HFFc6 (cell line): Measurements from ENCODE around the gene MBD5. TPM values are rescaled to one million over a fixed set of nuclear protein-coding genes. Genes with fewer than 3 reads are reported as not detected.

Source experiments
- DNase-seq: peaks from one replicate; pipeline ENCODE4 v3.0.0-alpha.2; 2018
- H3K27ac Mint-ChIP-seq: 2 replicates; pipeline ENCODE4 v1.8.0; 2020; ENCODE audit warnings: mild to moderate bottlenecking, mixed read lengths
- H3K27me3 Mint-ChIP-seq: 2 replicates; pipeline ENCODE4 v1.8.0; 2021; ENCODE audit warnings: mild to moderate bottlenecking, moderate library complexity, mixed read lengths; ENCODE audit not compliant: insufficient read depth
- H3K36me3 Mint-ChIP-seq: 2 replicates; pipeline ENCODE4 v1.8.0; 2021; ENCODE audit warnings: low read depth, mixed read lengths
- H3K4me1 Mint-ChIP-seq: 2 replicates; pipeline ENCODE4 v1.8.0; 2020; ENCODE audit warnings: low read depth, mixed read lengths
- H3K4me3 Mint-ChIP-seq: 2 replicates; pipeline ENCODE4 v1.8.0; 2020; ENCODE audit warnings: mild to moderate bottlenecking, moderate library complexity, mixed read lengths
- H3K9me3 Mint-ChIP-seq: 2 replicates; pipeline ENCODE4 v1.8.0; 2020; ENCODE audit warnings: mild to moderate bottlenecking, mixed read lengths
- CTCF ChIP-seq: fragments of 200-600 bp; sonication (generic); IDR thresholded peaks from 2 replicates; pipeline ENCODE4 v1.5.0; 2021; ENCODE audit warnings: antibody characterized with exemption, mild to moderate bottlenecking
- total RNA-seq, 6 experiments: library from RNA; stranded (reverse); fragmentation: NEBNext Ultra II Directional; extraction: Animal tissue kit (Norgen Biotek cat#: 25700); gene quantifications; 2 replicates in 1 of 6; 3 replicates in 5 of 6; pipeline ENCODE4 v1.2.3, GENCODE V29; 2021

Gene MBD5
- total RNA-seq, 6 experiments from 2014 or later, result 29.1 to 41.0 (median 35.0) TPM

GRCh38 chr2:148207111-148207510, 186.2 kb downstream of the MBD5 start:
- no peaks in the 10 kb centered on the region for H3K36me3 Mint-ChIP-seq
- H3K27me3 Mint-ChIP-seq, result peaks cover 4% of the 10 kb centered on the region

GRCh38 chr2:148209603-148210002, 188.7 kb downstream of the MBD5 start:
- no peaks in the 10 kb centered on the region for H3K4me1 Mint-ChIP-seq

More at GRCh38 chr2:148207111-148207510, 186.2 kb downstream of the MBD5 start:
- Mint-ChIP-seq H3K27ac (no peak overlapping the region), H3K9me3 (no peaks in the 10 kb centered on the region), H3K4me1 (no peaks in the 10 kb centered on the region), H3K4me3 (no peak overlapping the region)
- TF ChIP-seq CTCF, result no peak
- DNase-seq, result no peak

GRCh38 chr2:148218326-148219075, 197.6 kb downstream of the MBD5 start:
- H3K36me3 Mint-ChIP-seq, result peaks cover 29% of the 10 kb centered on the region
- H3K4me1 Mint-ChIP-seq, result peaks cover 17% of the 10 kb centered on the region
- no peak for DNase-seq
- no peak overlapping the region for H3K27ac Mint-ChIP-seq
- H3K9me3 Mint-ChIP-seq, result peaks cover 26% of the 10 kb centered on the region
- no peaks in the 10 kb centered on the region for H3K27me3 Mint-ChIP-seq
- no peak overlapping the region for H3K4me3 Mint-ChIP-seq
- no peak for TF ChIP-seq CTCF

More at GRCh38 chr2:148209603-148210002, 188.7 kb downstream of the MBD5 start:
- DNase-seq, result no peak
- no peak overlapping the region for H3K27ac Mint-ChIP-seq
- no peaks in the 10 kb centered on the region for H3K36me3 Mint-ChIP-seq
- peaks cover 4% of the 10 kb centered on the region for H3K27me3 Mint-ChIP-seq
- TF ChIP-seq CTCF, result no peak
- H3K4me3 Mint-ChIP-seq, result no peak overlapping the region
- H3K9me3 Mint-ChIP-seq, result no peaks in the 10 kb centered on the region

GRCh38 chr2:148221166-148221565, 200.3 kb downstream of the MBD5 start:
- Mint-ChIP-seq H3K27ac (no peak overlapping the region), H3K4me3 (no peak overlapping the region), H3K36me3 (peaks cover 42% of the 10 kb centered on the region), H3K27me3 (no peaks in the 10 kb centered on the region; the same call in 1 of the 2 replicates), H3K9me3 (peaks cover 26% of the 10 kb centered on the region), H3K4me1 (peaks cover 17% of the 10 kb centered on the region)
- DNase-seq, result no peak
- TF ChIP-seq CTCF, result no peak

DNA sequence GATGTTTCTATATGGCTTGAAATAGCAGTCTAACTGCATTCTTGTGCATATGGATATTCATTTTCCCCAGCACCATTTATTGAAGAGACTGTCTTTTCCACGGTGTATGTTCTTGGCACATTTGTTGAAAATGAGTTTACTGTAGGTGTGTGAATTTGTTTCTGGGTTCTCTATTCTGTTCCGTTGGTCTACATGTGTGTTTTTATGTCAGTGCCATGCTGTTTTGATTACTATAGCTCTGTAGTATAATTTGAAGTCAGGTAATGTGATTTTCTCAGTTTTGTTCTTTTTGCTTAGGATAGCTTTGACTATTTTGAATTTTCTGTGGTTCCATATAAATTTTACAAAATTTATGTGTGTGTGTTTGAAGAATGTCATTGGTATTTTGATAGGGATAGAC, 201.0 kb downstream of the MBD5 start:
- H3K9me3 Mint-ChIP-seq, result peaks cover 26% of the 10 kb centered on the region

More for the DNA sequence above, 201.0 kb downstream of the MBD5 start:
- Mint-ChIP-seq H3K27ac (no peak overlapping the region), H3K36me3 (peaks cover 42% of the 10 kb centered on the region), H3K4me1 (peaks cover 17% of the 10 kb centered on the region), H3K4me3 (no peak overlapping the region), H3K27me3 (no peaks in the 10 kb centered on the region; the same call in 1 of the 2 replicates)
- no peak for DNase-seq
- no peak for TF ChIP-seq CTCF
